Measurements from ENCODE around the gene LCN6.
"Not testable (repeated sequence)": the region's sequence is repeated elsewhere in the genome, so short reads cannot be mapped to it uniquely, and the experiment has no call there.

LCN6 gene

DNA sequence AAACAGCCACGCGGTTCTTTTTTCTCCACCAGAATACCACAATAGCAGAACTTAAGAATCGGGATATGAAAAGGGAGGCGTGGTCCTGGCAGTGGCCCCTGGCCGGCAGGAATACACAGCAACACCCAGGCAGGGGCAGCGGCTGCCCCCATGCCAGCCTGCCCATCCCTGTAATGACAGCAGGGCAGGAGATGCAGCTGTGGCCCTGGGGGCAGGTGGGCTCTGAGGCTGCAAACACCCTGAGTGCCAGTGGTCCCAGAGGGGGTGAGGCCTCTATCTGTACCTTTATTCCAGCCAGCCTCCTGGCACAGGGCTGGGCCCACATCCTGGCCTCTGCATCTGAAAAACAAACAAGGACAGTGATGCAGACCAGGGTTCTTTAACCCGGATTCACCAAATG is 23.6 kb downstream of the LCN6 start:
- no peak for DNase-seq (ENCODE audit: low read depth)

DNA sequence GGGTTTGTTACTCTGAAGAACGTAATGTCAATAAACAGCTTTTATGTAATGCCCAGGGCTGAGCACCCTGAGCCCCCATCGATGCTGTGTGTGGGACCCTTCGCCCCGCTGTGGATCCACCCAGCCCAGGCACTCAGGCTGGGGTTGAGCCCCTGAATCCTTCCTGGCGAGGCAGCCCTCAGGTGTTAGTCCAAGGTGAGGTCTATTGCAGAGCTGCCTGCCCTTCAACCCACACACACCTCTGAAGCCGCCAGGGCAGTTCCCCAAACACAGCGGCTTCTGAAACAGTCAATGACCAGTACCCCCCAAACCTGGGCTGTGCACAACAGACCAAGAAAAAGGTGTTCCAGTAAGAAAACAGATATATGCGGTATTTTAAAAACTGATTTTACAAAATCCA is 24.3 kb downstream of the LCN6 start:
- no peak for DNase-seq (ENCODE audit: low read depth)

DNA sequence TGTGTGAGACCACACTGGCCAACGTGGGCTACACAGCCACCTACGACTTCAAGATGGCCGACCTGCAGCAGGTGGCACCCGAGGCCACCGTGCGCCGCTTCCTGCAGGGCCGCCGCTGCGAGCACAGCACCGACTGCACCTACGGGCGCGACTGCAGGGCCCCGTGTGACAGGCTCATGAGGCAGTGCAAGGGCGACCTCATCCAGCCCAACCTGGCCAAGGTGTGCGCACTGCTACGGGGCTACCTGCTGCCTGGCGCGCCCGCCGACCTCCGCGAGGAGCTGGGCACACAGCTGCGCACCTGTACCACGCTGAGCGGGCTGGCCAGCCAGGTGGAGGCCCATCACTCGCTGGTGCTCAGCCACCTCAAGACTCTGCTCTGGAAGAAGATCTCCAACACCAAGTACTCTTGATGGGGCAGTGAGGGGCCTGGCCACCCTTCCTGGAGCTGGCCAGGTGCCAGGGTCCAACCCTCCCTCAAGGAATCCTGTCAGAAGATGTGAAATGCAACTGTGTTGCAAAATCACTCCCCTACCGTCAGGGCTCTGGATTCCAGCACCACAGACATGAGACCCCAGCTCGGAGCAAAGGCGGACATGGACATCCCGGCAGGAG is 24.9 kb downstream of the LCN6 start:
- DNase-seq (ENCODE audit: low read depth), result no peak

DNA sequence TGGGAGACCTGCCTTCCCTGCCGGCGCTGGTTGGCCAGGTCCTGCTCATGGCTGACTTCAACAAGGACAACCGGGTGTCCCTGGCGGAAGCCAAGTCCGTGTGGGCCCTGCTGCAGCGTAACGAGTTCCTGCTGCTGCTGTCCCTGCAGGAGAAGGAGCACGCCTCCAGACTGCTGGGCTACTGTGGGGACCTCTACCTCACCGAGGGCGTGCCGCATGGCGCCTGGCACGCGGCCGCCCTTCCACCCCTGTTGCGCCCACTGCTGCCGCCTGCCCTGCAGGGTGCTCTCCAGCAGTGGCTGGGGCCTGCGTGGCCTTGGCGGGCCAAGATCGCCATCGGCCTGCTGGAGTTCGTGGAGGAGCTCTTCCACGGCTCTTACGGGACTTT is 25.4 kb downstream of the LCN6 start:
- DNase-seq (ENCODE audit: low read depth), result no peak

DNA sequence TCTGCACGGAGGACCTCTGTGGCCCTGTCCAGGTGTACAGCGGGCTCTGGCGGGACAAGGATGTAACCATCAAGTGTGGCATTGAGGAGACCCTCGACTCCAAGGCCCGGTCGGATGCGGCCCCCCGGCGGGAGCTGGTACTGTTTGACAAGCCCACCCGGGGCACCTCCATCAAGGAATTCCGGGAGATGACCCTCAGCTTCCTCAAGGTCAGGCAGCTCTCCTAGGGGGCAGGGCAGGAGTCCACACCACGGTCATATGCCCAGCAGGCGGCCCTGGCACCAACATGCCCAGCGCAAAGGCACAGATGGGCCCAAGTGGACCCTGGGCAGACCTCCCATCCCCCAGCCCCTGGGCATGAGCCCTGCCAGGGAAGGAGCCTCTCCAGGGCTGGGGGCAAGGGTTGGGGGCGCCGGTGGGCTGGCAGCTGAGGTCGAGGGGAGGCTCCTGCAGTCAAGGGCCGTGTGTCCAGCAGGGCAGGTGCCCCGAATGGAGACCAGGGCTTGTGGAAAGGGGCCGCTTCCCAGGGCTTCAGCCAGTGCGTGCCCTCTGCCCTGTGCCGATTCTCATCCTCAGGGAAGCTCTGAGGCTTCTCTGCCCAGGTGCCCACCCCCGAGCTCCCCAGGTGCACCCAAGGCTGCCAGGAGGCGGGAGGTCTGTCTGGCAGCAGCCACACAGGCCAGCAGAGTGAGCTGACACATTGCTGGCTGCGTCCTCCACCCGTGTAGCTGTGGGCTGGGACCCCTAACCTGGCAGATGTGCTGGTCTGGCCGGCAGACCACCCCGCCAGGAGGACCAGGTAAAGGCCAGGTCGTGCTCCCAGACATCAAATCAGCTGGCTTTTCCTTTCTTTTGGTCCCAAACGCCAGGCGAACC is 26.0 kb downstream of the LCN6 start:
- no peak for DNase-seq (ENCODE audit: low read depth)

DNA sequence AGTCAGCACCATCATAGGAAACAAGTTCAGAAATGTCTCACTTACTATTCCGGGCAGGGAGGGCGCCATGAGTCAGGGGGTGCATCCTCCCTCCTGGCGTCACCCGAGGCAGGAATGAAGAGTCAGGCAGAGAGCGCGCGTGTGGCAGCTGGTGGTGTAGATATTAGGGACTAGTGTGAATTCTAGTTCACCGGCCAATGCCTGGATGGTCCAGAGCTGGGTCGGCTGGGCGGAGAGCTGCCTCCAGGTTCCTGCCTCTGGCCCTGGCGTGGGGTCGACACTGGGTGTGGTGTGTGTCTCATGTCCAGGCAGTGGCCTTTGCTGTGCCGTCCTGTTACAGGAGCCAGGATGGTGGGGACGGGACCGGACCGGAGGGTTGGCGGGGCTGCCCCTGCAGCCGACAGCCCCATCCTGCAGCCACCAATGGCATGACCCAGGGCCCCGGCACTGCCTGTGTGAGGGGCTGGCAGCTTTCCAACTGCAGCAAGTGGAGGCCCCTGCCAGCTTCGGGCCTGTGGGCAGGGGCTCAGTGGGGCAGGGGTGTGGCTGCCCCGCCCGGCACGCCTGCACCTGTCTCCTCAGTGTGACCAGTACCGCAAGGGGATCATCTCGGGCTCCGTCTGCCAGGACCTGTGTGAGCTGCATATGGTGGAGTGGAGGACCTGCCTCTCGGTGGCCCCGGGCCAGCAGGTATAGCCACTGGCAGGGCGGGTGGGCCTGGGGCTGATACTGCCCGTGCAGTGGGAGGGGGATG is 26.8 kb downstream of the LCN6 start:
- no peak for DNase-seq (ENCODE audit: low read depth)

DNA sequence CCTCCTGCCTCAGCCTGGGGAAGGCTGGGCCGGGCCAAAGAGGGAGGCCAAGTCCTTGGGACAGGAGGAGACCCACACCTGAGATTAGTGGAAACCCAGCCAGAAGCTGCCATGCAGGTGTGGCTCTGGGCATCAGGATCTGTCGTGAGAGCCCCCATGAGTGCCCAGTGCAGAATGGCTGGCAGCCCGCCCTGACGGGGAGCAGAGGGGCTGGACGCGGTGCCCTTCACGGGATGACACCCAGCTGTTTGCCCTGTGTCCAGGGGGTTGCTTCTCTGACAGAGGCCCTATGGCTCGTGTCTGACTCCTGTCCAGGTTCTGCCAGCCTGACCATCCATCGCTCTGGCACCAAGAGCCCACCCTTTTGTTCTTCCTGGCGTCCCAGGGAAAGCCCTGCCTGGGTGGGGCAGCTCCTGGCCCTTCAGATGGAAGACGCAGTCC is 27.4 kb downstream of the LCN6 start:
- DNase-seq (ENCODE audit: low read depth), result no peak

DNA sequence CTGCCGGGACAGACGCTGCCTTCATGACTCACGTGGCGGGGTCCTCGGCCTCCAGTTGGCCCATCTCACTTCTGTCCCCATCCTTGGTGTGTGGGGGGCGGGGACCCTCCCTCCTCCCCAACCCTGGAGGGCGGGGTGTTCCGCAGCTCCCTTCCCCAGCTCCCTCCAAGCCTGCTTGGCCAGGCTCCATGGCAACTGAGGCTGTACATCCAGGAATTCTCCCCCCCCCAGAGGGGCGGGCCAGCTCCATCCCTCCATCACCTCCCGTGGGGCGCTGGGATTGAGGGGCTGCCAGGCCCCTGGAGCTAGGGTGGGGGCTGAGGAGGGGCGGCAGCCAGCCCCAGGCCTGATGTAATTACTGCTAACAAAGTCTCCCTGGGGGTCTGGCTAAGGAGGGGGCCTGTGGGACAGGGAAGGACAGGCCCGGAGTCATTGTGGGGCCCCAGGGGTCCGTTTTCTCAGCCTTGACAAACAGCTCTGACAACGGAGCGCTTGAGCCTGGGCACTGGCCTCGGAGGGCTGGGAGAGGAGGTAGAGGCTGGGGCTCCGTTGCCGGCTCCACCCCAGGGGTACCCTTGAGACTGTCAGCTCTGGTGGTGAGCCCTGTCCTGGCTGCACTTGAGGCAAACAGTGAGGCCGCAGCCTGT is 28.0 kb downstream of the LCN6 start:
- no peak for DNase-seq (ENCODE audit: low read depth)

DNA sequence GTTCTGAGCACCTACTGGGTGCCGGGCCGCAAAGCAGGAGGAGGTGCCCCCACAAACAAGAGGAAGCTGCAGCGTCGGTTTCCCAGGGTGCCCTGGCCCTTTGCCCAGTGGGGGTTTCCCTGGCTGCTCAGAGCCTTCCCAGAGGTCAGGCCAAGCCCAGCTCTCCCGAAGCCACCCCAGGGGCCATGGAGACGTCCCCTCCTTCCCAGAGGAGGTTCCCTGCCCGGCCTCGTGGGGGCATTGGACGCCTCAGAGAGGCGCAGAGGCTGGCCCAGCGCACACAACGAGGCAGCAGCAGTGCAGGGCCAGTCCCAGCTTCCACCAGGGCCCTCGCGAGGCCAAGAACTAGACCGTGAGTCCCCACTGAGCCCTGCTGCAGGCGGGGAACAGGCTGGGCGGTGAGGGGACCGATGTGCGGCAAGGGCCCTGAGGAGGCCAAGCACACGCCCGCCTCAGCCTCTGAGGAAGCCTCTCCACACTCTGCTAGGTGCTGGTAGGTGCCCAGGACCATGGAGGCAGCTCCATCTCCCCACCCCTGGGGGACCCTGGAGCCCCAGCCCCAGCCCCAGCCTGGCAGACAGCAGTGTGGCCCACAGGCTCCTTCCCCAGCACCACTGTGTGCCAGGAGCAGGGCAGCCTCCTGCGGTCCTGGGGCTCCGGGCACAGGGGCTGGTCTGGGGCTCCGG is 29.0 kb downstream of the LCN6 start:
- no peak for DNase-seq (ENCODE audit: low read depth)

DNA sequence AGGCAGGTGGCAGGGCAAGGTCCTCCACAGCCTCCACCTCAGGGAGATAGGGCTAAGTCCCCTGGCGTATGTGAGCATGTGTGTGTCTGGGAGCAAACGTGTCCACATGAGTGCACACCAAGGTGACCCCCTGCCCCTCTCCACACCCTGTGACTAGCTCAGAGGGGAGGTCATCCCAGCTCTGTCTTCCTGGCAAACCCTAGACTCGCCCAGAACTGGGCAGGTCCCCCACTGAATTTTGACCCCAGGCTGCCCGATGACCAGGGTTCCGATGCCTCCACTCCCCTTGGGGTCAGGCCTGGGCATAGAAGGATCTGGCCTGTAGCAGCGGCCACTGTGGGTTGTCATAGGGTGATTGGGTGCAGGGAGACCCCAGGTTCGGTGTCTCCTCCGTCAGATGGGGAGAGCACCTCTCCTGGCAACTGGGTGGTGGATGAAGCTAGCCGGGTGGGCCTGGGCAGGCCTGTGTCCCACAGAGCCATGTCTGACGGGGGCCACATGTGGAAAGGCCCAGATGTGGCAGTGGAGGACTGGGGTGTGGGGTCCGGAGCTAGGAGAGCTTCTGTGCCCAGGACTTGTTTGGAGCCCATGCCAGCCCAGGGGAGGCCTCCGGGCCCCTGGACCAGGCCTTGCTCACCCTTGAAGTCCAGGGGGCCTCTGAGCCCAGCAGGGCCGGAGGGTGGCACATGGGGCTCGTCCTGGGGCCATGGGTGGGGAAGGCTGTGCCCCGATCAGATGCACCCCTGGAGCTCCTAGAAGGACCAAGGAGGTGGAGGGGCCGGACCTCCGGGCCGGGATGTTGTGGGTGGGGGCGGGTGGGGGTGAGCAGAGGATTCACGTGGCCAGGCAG is 29.8 kb downstream of the LCN6 start:
- DNase-seq (ENCODE audit: low read depth), result no peak

DNA sequence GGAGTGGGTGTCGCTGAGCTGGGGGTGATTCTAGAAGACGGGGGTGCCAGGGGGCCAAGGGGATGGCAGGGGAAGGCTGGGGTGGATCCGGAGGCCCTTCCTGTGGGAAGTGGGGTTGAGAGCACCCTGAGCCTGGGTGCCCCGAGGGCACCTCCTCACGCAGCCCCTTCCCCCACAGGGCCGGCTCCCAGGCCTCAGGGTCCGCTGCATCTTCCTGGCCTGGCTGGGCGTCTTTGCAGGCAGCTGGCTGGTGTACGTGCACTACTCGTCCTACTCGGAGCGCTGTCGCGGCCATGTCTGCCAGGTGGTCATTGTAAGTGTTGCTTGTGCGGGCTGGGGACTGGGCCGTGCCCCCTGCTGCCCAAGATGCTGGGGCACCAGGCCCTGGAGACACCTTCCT is 30.9 kb downstream of the LCN6 start:
- no peak for DNase-seq (ENCODE audit: low read depth)

DNA sequence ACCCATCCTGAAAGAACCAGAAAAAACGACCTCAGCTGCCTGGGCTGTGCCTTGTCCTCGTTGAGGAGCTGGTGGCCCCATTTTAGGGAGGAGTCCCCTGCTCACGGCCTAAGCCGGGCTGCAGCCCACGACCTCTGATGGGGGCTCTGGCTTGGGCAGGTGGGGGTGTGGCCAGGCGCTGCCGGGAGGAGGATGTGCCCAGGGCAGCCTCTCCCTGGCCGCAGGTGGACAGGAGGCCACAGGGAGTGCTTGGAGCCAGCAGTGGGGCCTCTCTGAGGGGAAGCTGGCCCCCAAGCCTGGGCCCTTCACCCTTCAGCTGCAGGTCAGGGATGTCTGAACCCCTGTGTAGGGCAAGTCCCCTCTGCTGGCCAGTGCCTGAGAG is 33.4 kb downstream of the LCN6 start:
- DNase-seq (ENCODE audit: low read depth), result no peak

DNA sequence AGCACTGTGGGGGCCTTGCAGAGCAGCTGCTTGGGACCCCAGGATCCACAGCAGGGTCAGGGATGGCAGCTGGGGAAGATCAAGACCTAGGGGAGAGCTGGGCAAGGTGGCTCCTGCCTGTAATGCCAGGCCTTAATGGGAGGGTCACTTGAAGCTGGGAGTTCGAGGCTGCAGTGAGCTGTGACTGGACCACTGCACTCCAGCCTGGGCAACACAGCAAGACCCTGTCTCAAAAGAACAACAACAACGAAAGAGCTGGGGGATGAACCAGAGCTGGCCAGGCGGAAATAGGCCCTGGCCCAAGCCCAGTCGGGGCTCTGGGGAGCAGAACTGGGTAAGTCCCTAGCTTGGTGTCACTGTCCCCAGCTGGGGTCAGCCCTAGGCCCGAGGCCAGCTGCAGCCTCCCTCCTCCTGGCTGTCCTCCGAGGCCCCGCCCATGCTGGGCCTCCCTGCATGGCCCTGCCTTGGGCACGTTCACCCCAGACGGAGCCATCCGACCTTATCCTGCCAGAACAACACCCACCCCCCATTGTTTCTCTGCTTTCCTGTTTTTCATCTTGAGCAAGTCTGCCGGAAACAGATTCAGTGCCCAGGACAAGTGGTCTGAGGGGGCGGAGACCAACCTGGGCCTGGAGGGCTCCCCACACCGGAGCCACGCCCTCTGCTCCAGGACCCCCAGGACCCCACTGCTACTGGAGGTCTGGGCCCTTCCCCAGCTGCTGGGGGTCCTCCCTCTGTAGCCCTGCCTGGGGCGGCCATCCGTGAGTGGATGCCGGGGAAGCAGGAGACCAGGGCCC is 34.0 kb downstream of the LCN6 start:
- DNase-seq (ENCODE audit: low read depth), result no peak

DNA sequence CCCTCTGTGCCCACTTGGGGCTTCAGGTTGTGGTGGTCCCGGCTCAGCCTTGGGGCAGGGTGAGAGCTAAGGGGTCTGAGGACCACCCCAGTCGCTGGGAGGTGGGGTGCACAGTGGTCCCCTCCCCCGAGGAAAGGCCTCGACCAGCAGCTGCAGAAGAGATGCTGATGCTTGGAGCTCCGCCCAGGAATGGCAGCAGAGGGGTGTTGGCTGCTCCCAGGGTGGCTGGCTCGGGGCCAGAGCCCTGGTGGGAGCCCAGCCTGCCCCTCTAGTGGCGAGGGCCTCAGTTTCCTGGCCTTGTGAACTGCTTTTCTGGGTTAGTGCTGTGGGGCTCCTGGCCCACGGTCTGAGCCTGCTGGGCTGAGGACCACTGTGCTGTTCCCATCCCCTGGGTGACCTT is 34.8 kb downstream of the LCN6 start:
- no peak for DNase-seq (ENCODE audit: low read depth)

DNA sequence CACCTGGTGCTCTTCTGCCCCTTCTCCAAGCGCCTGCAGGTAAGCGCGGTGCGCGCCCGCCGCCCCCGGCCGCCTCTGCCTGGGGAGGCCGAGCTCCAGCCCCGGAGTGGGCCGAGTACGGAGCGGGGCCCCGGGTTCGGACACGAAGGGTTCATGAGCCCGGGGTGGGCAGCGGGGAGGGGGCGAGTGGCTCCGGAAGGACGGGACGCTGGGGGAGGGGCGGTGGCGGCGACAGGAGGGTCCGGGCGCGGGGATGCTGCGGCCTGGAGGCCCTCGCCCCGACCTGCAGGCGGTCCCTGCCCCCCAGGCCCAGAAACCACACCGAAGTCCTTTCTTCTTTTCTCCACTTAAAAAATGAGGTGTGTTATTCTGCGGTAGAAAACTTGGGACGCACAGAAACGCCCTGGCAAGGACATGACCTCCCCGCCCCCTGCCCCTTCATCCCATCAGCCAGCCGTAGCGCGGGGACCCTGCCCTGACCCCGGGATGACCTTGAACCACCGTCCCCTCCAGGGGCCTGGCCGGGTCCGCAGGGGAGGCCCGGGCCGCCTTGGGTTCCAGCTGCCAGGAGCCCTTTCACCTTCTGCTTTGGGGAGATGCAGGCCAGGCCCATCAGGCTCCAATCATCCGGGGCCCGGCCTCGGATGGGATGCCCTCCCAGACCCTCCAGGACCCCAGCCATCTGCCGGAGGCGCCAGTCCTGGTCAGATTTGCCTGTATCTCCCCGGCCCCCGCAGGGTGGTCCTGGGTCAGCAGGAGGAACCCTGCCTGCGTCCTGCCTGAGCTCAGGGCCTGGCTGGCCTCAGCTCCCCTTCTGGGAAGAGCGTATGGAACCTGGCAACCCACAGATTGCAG is 35.4 kb downstream of the LCN6 start:
- DNase-seq (ENCODE audit: low read depth), result no peak

DNA sequence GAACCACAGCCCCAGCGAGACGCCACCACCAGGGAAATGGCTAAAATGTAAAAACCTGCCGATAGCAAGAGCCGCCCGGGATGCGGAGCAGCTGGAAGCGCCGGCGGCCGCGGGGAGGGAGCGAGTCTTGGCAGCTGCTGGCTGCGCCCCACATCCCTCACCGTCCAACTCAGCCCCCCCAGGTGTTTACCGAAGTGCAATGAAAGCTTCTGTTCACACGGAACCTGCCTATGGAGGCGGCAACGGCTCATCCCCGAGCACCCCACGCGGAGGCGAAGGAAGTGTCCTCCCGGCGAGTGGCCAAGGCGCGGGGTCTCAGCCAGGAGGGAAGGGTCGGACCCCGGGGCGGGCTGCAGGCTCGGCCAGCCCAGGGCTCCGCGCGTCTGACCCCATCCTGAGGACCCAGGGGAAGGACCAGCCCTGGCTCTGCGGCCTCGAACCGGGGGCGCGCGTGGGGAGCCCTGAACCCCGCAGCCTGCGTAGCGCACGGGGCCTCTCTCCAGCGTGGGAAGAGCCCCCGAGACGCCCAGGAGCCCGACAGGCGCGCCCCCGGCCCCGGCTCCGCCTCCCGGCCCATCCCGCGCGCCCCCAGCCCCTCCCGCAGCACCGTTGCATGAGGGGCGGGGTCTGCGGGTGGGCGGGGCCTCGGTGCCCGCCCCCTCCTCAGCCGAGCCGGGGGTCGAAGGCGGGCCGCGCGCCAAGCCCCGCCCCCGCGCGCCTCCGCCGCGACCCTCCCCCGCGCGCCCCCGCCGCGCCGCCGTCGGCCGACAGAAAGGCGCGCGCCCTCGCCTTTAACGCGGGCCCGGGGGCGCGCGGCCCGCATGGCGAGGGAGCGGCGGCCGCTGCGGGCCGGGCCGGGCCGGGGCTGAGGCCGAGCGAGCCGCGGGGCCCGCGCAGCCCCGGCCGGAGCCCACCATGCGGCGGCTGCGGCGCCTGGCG is 36.3 kb downstream of the LCN6 start, which contains the start of gene DIPK1B:
TSS of gene DIPK1B (plus strand) at position 822 of the 939 bp plus-strand sequence. CDS start at position 916, 94 bp downstream.
- DNase-seq (ENCODE audit: low read depth), result no peak

DNA sequence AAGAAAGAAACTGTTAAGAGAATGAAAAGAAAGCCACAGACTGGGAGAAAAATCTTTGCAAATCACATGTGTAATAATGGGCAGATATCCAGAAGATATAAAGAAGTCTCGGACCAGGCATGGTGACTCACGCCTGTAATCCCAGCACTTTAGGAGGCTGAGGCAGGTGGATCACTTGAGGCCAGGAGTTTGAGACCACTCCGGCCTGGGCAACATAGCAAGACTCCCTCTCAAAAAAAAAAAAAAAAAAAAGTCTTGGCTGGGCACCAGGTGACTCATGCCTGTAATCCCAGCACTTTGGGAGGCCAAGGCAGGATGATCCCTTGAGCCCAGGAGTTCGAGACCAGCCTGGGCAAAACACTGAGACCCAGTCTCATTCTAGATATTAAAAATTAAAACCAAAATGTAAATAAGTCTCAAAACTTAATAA is 37.1 kb downstream of the LCN6 start:
- DNase-seq (ENCODE audit: low read depth), result not testable (repeated sequence)

DNA sequence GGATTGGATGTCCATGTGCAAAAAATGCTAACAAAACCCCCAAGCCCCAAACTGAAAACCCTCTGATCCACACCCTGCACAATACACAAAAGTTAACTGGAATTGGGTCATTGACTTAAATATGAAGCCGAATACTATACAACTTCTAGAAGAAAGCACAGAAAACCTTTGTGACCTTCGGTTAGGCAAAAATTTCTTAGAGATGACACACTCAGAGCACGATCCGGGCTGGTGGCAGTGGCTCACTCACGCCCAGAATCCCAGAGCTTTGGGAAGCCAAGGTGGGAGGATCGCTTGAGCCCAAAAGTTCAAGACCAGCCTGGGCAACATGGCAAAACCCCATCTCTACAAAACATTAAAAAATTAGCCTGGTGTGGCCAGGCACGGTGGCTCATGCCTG is 37.8 kb downstream of the LCN6 start:
- no peak for DNase-seq (ENCODE audit: low read depth)

All from stimulated activated CD8-positive, alpha-beta memory T cell treated with anti-CD3 and anti-CD28 coated beads, Interleukin-12 subunit alpha, Interleukin-12 subunit beta, amount 100 ng/mL, for 1 hour (primary cell).